GM23338 (cell line): ENCODE results near the gene SLC12A5. TPM values are rescaled to one million over a fixed set of nuclear protein-coding genes. Genes with fewer than 3 reads are reported as not detected.

Experiments
- ATAC-seq: fragments of 200-7000 bp; cut with Tn5 transposase; 3 replicates; pipeline ENCODE4 v1.9.1; 2020
- DNase-seq: peaks from one replicate; pipeline ENCODE4 v3.0.0-alpha.2; 2015; ENCODE audit warnings: low spot score
- H2AFZ ChIP-seq: fragments of 200-600 bp; sonication (generic); 2 replicates; pipeline ENCODE4 v1.8.0; 2016; ENCODE audit warnings: antibody characterized with exemption, mild to moderate bottlenecking, moderate library complexity
- H3F3A ChIP-seq: fragments of 200-600 bp; sonication (generic); replicated peaks from 2 replicates; pipeline ENCODE4 v1.8.0; 2017; ENCODE audit warnings: antibody characterized with exemption, mixed run types, low read depth
- H3K27ac ChIP-seq: fragments of 200-600 bp; sonication (generic); 2 replicates; pipeline ENCODE4 v1.6.1; 2016; ENCODE audit warnings: low read depth
- H3K27me3 ChIP-seq: fragments of 200-600 bp; sonication (generic); 2 replicates; pipeline ENCODE4 v1.8.0; 2016; ENCODE audit warnings: mild to moderate bottlenecking, mixed run types, moderate library complexity; ENCODE audit not compliant: insufficient read depth
- H3K36me3 ChIP-seq: fragments of 200-600 bp; sonication (generic); 2 replicates; pipeline ENCODE4 v1.8.0; 2016; ENCODE audit warnings: mild to moderate bottlenecking; ENCODE audit not compliant: insufficient read depth
- H3K4me1 ChIP-seq: fragments of 200-600 bp; sonication (generic); 2 replicates; pipeline ENCODE4 v1.8.0; 2016; ENCODE audit warnings: mild to moderate bottlenecking, moderate library complexity; ENCODE audit not compliant: insufficient read depth
- H3K4me2 ChIP-seq: fragments of 200-600 bp; sonication (generic); 2 replicates; pipeline ENCODE4 v1.7.1; 2017; ENCODE audit warnings: mixed run types
- H3K4me3 ChIP-seq: fragments of 200-600 bp; sonication (generic); 2 replicates; pipeline ENCODE4 v1.6.1; 2016; ENCODE audit warnings: mixed run types
- H3K79me2 ChIP-seq: fragments of 200-600 bp; sonication (generic); replicated peaks from 2 replicates; pipeline ENCODE4 v1.8.0; 2017; ENCODE audit warnings: mild to moderate bottlenecking; ENCODE audit not compliant: insufficient read depth
- H3K9me2 ChIP-seq: fragments of 200-600 bp; sonication (generic); 2 replicates; pipeline ENCODE4 v1.8.0; 2017; ENCODE audit not compliant: insufficient read depth
- H4K20me1 ChIP-seq: fragments of 200-600 bp; sonication (generic); replicated peaks from 2 replicates; pipeline ENCODE4 v1.8.0; 2017; ENCODE audit warnings: mild to moderate bottlenecking; ENCODE audit not compliant: insufficient read depth
- H3K27ac Mint-ChIP-seq: 2 replicates; pipeline ENCODE4 v1.8.0; 2020; ENCODE audit warnings: inconsistent platforms, mild to moderate bottlenecking, moderate library complexity, mixed read lengths
- H3K27me3 Mint-ChIP-seq: 3 replicates; pipeline ENCODE4 v1.8.0; 2022; ENCODE audit warnings: low read depth, mild to moderate bottlenecking, moderate library complexity, mixed read lengths, inconsistent platforms; ENCODE audit not compliant: insufficient read depth, poor library complexity
- H3K36me3 Mint-ChIP-seq: 3 replicates; pipeline ENCODE4 v1.8.0; 2021; ENCODE audit warnings: low read depth, mild to moderate bottlenecking, inconsistent platforms, moderate library complexity, mixed read lengths
- H3K4me1 Mint-ChIP-seq: 3 replicates; pipeline ENCODE4 v1.8.0; 2020; ENCODE audit warnings: mild to moderate bottlenecking, inconsistent platforms, mixed read lengths
- H3K4me3 Mint-ChIP-seq: 3 replicates; pipeline ENCODE4 v1.8.0; 2021; ENCODE audit warnings: moderate library complexity, mild to moderate bottlenecking, inconsistent platforms, mixed read lengths
- H3K9me3 Mint-ChIP-seq: 3 replicates; pipeline ENCODE4 v1.8.0; 2020; ENCODE audit warnings: moderate library complexity, mild to moderate bottlenecking, inconsistent platforms, mixed read lengths
- CREB1 ChIP-seq: fragments of 250-450 bp; sonication (Bioruptor Pico); IDR thresholded peaks from 2 replicates; pipeline ENCODE4 v1.5.0; 2020; ENCODE audit warnings: low read depth, mild to moderate bottlenecking, moderate library complexity
- ETS1 ChIP-seq: IDR thresholded peaks from 2 replicates; pipeline ENCODE4 v1.6.1; 2016; ENCODE audit warnings: antibody characterized with exemption
- EZH2phosphoT487 ChIP-seq: fragments of 200-600 bp; sonication (generic); IDR thresholded peaks from one replicate; pipeline ENCODE4 v1.8.1; 2018; ENCODE audit warnings: antibody characterized with exemption; ENCODE audit not compliant: unreplicated experiment
- JUNB ChIP-seq: IDR thresholded peaks from one replicate; pipeline ENCODE4 v1.6.1; 2016; ENCODE audit warnings: antibody characterized with exemption; ENCODE audit not compliant: unreplicated experiment
- NANOG ChIP-seq: IDR thresholded peaks from 2 replicates; pipeline ENCODE4 v1.6.1; 2016; ENCODE audit warnings: antibody characterized with exemption, borderline replicate concordance
- ZNF114 ChIP-seq: fragments of 250-450 bp; sonication (Bioruptor Pico); IDR thresholded peaks from 2 replicates; pipeline ENCODE4 v1.5.0; 2020; ENCODE audit warnings: mild to moderate bottlenecking, moderate library complexity
- ZNF331 ChIP-seq: fragments of 250-450 bp; sonication (Bioruptor Pico); IDR thresholded peaks from 2 replicates; pipeline ENCODE4 v1.5.0; 2020; ENCODE audit warnings: low read depth, mild to moderate bottlenecking, moderate library complexity
- ZNF462 ChIP-seq: fragments of 250-450 bp; sonication (Bioruptor Pico); IDR thresholded peaks from 2 replicates; pipeline ENCODE4 v1.5.0; 2020; ENCODE audit warnings: mild to moderate bottlenecking, moderate library complexity
- polyA plus RNA-seq: library from polyadenylated mRNA; unstranded; fragments of >200 nt; fragmentation: Nextera tagmentation; extraction: Ambion mirVana; gene quantifications from 2 replicates; pipeline ENCODE4 v1.2.1, GENCODE V29; 2016
- total RNA-seq: library from RNA; depleted of rRNA; stranded (reverse); fragments of >200 nt; shearing (Covaris generic); gene quantifications from 2 replicates; pipeline ENCODE4 v1.2.3, GENCODE V29; 2014
- TF ChIP-seq, protein P1 (sequence below): IDR thresholded peaks from one replicate; pipeline ENCODE4 v1.6.1; 2018; ENCODE audit warnings: antibody characterized with exemption; ENCODE audit not compliant: unreplicated experiment
- TF ChIP-seq, protein P2 (sequence below), 2 experiments: fragments of 200-600 bp in 1 of 2; sonication (generic) in 1 of 2; conservative IDR thresholded peaks; 2 replicates each; pipeline versions ENCODE4 v1.5.1 to v1.6.1; 2016 to 2017; ENCODE audit warnings: antibody characterized with exemption in 2 of 2, low read depth in 2 of 2, mild to moderate bottlenecking in 2 of 2, moderate library complexity in 1 of 2

SLC12A5 gene
- total and polyA plus RNA-seq, 2 experiments from 2014 or later: 3.5 to 8.4 TPM

DNA sequence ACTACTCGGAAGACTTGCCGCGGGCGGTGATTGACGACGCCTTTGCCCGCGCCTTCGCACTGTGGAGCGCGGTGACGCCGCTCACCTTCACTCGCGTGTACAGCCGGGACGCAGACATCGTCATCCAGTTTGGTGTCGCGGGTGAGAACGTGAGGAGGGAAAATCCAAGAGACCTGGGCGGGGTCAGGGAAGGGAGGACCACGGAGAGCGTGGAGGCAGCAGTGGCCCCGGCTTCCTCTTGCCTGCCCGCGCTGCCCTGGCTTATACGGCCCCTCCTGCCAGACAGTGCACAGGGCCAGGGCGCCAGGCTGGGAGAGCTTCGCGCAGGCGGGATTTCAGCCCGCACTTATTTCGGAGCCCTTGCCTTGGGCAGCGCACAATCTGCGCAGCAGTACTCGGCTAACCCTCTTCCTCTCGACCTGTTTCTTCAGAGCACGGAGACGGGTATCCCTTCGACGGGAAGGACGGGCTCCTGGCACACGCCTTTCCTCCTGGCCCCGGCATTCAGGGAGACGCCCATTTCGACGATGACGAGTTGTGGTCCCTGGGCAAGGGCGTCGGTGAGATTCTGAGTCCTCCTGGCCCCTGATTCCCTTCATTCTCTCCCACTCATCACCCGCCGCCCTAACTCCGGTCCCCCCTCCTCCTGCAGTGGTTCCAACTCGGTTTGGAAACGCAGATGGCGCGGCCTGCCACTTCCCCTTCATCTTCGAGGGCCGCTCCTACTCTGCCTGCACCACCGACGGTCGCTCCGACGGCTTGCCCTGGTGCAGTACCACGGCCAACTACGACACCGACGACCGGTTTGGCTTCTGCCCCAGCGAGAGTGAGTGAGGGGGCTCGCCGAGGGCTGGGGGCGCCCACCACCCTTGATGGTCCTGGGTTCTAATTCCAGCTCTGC is 18.3 kb upstream of the SLC12A5 start:
- Histone ChIP-seq H2AFZ (no peak overlapping the region), H3K4me2 (no peak overlapping the region), H3K9me2 (no peaks in the 10 kb centered on the region), H3K79me2 (no peaks in the 10 kb centered on the region), H3F3A (peaks cover 16% of the 10 kb centered on the region), H3K27me3 (peaks cover 16% of the 10 kb centered on the region), H3K4me3 (peak overlapping the region; percentile 34; the same call in 1 of the 2 replicates), H3K4me1 (peaks cover 30% of the 10 kb centered on the region), H3K27ac (no peak overlapping the region), H4K20me1 (no peaks in the 10 kb centered on the region), H3K36me3 (no peaks in the 10 kb centered on the region)
- ATAC-seq: no peak
- peaks cover 45% of the 10 kb centered on the region for H3K4me1 Mint-ChIP-seq
- H3K9me3 Mint-ChIP-seq: peaks cover 16% of the 10 kb centered on the region
- DNase-seq: no peak
- no peak for TF ChIP-seq ZNF331 (CRISPR knock-in tag)
- TF ChIP-seq NANOG: no peak
- no peak for TF ChIP-seq CREB1 (CRISPR knock-in tag)
- TF ChIP-seq, protein P1, sequence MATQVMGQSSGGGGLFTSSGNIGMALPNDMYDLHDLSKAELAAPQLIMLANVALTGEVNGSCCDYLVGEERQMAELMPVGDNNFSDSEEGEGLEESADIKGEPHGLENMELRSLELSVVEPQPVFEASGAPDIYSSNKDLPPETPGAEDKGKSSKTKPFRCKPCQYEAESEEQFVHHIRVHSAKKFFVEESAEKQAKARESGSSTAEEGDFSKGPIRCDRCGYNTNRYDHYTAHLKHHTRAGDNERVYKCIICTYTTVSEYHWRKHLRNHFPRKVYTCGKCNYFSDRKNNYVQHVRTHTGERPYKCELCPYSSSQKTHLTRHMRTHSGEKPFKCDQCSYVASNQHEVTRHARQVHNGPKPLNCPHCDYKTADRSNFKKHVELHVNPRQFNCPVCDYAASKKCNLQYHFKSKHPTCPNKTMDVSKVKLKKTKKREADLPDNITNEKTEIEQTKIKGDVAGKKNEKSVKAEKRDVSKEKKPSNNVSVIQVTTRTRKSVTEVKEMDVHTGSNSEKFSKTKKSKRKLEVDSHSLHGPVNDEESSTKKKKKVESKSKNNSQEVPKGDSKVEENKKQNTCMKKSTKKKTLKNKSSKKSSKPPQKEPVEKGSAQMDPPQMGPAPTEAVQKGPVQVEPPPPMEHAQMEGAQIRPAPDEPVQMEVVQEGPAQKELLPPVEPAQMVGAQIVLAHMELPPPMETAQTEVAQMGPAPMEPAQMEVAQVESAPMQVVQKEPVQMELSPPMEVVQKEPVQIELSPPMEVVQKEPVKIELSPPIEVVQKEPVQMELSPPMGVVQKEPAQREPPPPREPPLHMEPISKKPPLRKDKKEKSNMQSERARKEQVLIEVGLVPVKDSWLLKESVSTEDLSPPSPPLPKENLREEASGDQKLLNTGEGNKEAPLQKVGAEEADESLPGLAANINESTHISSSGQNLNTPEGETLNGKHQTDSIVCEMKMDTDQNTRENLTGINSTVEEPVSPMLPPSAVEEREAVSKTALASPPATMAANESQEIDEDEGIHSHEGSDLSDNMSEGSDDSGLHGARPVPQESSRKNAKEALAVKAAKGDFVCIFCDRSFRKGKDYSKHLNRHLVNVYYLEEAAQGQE: no peak
- TF ChIP-seq, protein P2, sequence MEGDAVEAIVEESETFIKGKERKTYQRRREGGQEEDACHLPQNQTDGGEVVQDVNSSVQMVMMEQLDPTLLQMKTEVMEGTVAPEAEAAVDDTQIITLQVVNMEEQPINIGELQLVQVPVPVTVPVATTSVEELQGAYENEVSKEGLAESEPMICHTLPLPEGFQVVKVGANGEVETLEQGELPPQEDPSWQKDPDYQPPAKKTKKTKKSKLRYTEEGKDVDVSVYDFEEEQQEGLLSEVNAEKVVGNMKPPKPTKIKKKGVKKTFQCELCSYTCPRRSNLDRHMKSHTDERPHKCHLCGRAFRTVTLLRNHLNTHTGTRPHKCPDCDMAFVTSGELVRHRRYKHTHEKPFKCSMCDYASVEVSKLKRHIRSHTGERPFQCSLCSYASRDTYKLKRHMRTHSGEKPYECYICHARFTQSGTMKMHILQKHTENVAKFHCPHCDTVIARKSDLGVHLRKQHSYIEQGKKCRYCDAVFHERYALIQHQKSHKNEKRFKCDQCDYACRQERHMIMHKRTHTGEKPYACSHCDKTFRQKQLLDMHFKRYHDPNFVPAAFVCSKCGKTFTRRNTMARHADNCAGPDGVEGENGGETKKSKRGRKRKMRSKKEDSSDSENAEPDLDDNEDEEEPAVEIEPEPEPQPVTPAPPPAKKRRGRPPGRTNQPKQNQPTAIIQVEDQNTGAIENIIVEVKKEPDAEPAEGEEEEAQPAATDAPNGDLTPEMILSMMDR (conservative IDR thresholded peaks at IDR 0.05; ENCODE audit: low read depth in 2 of 2): no peak
- TF ChIP-seq ZNF114 (CRISPR knock-in tag): no peak
- TF ChIP-seq JUNB: no peak
- TF ChIP-seq EZH2phosphoT487: no peak
- TF ChIP-seq ZNF462 (CRISPR knock-in tag): no peak
- TF ChIP-seq ETS1: no peak
- peaks cover 22% of the 10 kb centered on the region for H3K27me3 Mint-ChIP-seq
- H3K36me3 Mint-ChIP-seq: peaks cover 7% of the 10 kb centered on the region; the same call in 1 of the 3 replicates
- H3K4me3 Mint-ChIP-seq: no peak overlapping the region; the same call in 2 of the 3 replicates
- H3K27ac Mint-ChIP-seq: no peak overlapping the region
